Measurements from ENCODE around the gene COL28A1.

GRCh38 chr7:7309203-7309602, 226.5 kb downstream of the COL28A1 start:
- TF ChIP-seq CTCF (IDR thresholded peaks at IDR 0.05; ENCODE audit: borderline replicate concordance, extremely low read depth, low read length, poor library complexity, severe bottlenecking) (no peak), EZH2 (IDR thresholded peaks at IDR 0.05; ENCODE audit: borderline replicate concordance, low read depth, low read length, severe bottlenecking) (no peak)
